Central memory CD8-positive, alpha-beta T cell (primary cell): ENCODE results near the gene ACAD9.
"Not testable (repeated sequence)": the region's sequence is repeated elsewhere in the genome, so short reads cannot be mapped to it uniquely, and the experiment has no call there.

Source experiments
- ATAC-seq: fragments of 150-1000 bp; cut with Tn5 transposase; replicated peaks from 2 replicates; pipeline ENCODE4 v1.10.0; 2022; ENCODE audit warnings: mild to moderate bottlenecking, moderate FRiP score, moderate number of reproducible peaks; ENCODE audit not compliant: poor library complexity, severe bottlenecking; ENCODE audit errors: extremely low read depth
- DNase-seq, 2 donors: peaks; one replicate each; pipeline ENCODE4 v3.0.0; 2021; ENCODE audit warnings: low spot score in 2 of 2
- H3K27ac Mint-ChIP-seq: one replicate; pipeline ENCODE4 v1.8.0; 2022; ENCODE audit warnings: low read depth, mild to moderate bottlenecking, moderate library complexity, mixed read lengths
- H3K27me3 Mint-ChIP-seq: one replicate; pipeline ENCODE4 v1.8.0; 2022; ENCODE audit warnings: mixed read lengths
- H3K36me3 Mint-ChIP-seq: one replicate; pipeline ENCODE4 v1.8.0; 2022; ENCODE audit warnings: mild to moderate bottlenecking, moderate library complexity, mixed read lengths; ENCODE audit not compliant: insufficient read depth
- H3K4me1 Mint-ChIP-seq: one replicate; pipeline ENCODE4 v1.8.0; 2022; ENCODE audit warnings: mixed read lengths
- H3K4me3 Mint-ChIP-seq: one replicate; pipeline ENCODE4 v1.8.0; 2022; ENCODE audit warnings: mild to moderate bottlenecking, moderate library complexity, mixed read lengths
- H3K9me3 Mint-ChIP-seq: one replicate; pipeline ENCODE4 v1.8.0; 2022; ENCODE audit warnings: mixed read lengths

The ACAD9 gene

DNA sequence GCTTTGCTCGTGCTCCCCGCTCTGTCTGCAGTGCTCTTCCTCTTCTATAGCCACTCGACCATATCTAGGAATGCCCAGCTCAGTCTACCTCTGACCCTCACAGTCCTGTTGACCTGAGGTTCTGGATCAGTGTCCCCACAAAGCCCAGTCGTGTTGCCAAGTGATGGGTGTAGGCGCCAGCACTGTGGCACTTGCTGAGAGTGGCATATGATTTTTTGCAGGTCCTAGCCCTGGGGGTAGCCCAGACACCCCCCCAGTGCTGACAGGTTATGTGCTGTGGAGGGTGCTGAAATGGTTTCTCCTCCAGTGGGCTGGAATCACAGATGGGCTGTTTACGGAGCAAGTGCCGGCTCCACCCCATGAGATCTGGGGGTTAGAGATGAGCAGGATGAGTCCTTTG, 32.5 kb downstream of the ACAD9 start:
- no peak for DNase-seq
- Mint-ChIP-seq H3K9me3 (no peaks in the 10 kb centered on the region), H3K27ac (no peak overlapping the region), H3K27me3 (no peaks in the 10 kb centered on the region), H3K4me1 (no peaks in the 10 kb centered on the region), H3K4me3 (no peak overlapping the region), H3K36me3 (peaks cover 13% of the 10 kb centered on the region)
- ATAC-seq: no peak

DNA sequence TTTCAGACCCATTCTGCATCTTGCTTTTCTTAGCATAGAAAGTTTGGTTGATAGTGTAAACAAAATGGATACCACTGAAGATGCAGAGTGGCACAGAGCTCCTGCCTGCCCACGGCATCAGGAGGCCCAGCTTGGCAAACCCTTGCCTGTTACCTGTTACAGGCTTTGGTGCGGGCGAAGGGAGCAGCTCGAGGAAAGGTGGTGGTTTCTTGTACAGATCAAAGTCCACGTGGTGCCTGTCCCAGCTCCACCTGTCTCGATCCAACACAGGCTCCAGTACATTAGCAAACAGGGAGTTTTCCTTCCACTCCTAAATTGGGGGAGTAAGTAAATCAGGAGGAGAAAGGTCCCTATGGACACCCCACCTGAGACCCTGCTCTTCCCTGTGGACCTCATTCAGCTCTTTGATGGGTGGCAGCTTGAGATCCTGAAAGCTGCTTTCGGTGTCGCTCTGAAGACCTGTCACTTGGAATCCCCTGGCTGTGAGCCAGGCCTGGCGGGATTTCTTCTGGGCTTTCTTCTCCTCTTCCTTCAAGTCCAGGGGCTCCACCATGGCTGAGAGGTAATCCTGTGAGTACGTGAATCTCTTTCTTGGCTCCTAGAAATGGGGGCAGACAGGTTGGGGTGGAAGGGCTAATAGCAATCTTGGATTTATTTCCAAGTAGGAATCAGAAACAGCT, 35.7 kb downstream of the ACAD9 start:
- no peaks in the 10 kb centered on the region for H3K27me3 Mint-ChIP-seq
- no peaks in the 10 kb centered on the region for H3K9me3 Mint-ChIP-seq
- H3K36me3 Mint-ChIP-seq: peaks cover 16% of the 10 kb centered on the region
- H3K27ac Mint-ChIP-seq: peak overlapping the region; percentile 51
- ATAC-seq: no peak
- no peaks in the 10 kb centered on the region for H3K4me1 Mint-ChIP-seq
- no peak overlapping the region for H3K4me3 Mint-ChIP-seq
- DNase-seq: no peak

DNA sequence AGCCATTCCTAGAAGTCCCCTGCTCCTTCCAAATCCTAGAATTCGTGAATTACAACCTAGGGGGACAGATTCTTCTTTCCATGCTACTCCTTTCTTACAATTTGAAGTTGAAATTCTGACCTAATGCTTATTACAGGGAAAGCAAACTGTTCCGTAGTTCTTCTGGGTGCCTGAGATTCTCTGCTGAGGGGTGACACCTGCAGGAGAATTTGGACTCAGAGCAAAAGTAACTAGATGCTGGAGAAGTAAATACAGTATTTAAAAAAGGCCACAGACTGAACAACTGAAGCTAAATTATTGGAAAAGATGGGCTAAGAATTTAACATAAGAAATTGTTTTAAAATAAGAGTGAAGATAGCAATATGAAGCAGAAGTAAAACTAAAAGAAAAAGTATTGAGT, 37.9 kb downstream of the ACAD9 start:
- DNase-seq (no peak), ATAC-seq (no peak)
- H3K27ac Mint-ChIP-seq: peak overlapping the region; percentile 35
- no peaks in the 10 kb centered on the region for H3K9me3 Mint-ChIP-seq
- no peaks in the 10 kb centered on the region for H3K27me3 Mint-ChIP-seq
- no peak overlapping the region for H3K4me3 Mint-ChIP-seq
- peaks cover 1% of the 10 kb centered on the region for H3K4me1 Mint-ChIP-seq
- peaks cover 10% of the 10 kb centered on the region for H3K36me3 Mint-ChIP-seq

DNA sequence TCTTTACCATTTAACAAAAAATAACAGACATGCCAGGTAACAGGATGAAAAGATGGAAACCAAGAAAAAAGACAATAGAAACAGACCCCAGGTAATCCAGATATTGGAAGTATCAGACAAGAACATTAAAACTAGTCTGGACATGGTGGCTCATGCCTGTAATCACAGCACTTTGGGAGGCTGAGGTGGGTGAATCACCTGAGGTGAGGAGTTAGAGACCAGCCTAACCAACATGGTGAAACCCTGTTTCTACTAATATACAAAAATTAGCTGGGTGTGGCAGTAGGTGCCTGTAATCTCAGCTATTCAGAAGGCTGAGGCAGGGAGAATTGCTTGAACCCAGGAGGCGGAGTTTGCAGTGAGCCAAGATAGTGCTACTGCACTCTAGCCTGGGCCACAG, 40.6 kb downstream of the ACAD9 start:
- ATAC-seq (no peak), DNase-seq (no peak)
- H3K36me3 Mint-ChIP-seq: peaks cover 5% of the 10 kb centered on the region
- no peaks in the 10 kb centered on the region for H3K27me3 Mint-ChIP-seq
- peaks cover 20% of the 10 kb centered on the region for H3K4me1 Mint-ChIP-seq
- H3K9me3 Mint-ChIP-seq: no peaks in the 10 kb centered on the region
- no peak overlapping the region for H3K27ac Mint-ChIP-seq
- H3K4me3 Mint-ChIP-seq: no peak overlapping the region

DNA sequence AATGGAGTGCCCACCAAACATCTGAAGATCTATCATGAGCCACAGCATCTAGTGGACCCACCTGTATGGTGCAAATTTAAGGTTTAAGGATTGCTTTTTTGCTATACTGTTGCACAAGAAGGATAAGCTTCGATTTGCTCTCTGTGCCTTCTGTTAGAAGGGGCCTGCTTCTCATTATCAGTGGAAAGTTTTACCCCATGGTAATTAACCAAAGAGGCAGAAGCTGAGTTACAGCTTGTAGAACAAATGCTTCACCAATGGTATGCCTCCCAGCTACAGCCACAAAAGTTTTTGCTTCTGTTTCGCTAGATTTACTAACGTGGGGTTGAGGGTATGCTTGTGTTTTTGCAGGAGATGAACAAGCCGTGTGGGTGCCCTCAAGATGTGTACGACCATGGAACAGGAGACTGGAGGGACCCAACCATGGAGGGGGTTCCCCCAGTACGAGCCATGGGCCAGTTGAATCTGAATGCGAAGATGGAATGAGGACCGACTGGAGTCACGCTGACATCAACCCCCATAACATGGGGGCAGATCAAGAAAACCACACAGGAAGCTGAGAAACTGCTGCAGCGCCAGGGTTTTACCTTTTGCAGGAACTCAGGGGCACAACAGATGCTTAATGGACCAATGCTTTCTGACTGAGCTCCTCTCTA, 43.5 kb downstream of the ACAD9 start:
- Mint-ChIP-seq H3K4me3 (peak overlapping the region; percentile 75), H3K4me1 (peaks cover 20% of the 10 kb centered on the region), H3K27me3 (no peaks in the 10 kb centered on the region), H3K9me3 (no peaks in the 10 kb centered on the region), H3K27ac (peak overlapping the region; percentile 72), H3K36me3 (no peaks in the 10 kb centered on the region)
- peak; percentile 24 to 30 for DNase-seq
- peak; percentile 72 for ATAC-seq

DNA sequence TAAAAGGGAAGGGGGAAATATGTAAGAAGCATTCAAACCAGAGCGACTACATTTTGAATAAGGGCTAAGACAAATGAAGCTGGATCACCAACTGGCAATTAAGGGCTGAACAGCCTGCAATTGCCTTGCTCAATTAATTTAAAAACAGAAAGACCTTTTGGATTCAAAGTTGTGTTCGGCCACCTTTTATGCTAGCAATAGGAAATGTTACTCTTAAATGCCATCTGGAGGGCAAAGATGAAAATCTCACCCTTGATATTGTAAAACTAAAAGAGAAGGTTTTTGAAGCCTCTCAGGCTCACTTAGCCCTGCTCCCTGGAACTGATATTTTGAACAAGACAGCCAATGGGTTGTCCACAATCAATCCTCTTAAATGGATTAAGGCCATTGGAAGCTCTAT, 44.2 kb downstream of the ACAD9 start:
- ATAC-seq: peak; percentile 61
- Mint-ChIP-seq H3K36me3 (no peaks in the 10 kb centered on the region), H3K27me3 (no peaks in the 10 kb centered on the region), H3K27ac (peak overlapping the region; percentile 72), H3K9me3 (no peaks in the 10 kb centered on the region), H3K4me3 (peak overlapping the region; percentile 75), H3K4me1 (peaks cover 20% of the 10 kb centered on the region)
- DNase-seq: no peak

DNA sequence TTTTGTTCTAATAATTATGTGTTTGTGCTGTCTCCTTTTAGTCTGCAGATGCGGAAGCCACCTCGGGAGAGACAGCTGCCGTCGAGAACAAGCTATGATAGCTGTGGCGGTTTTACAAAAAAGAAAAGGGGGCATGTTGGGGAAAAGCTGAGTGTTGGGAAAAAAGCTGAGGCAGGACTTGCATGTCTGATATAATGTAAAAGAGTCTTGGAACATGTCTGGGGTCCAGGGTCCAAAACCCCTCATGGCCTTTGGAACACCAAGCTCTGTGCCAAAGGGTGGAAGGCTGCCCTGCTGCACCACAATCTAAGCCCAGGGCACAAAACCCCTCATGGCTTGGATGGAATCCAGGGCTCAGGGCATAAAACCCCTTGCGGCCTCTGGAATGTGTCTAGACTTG, 44.6 kb downstream of the ACAD9 start:
- ATAC-seq, H3K27me3 Mint-ChIP-seq, H3K9me3 Mint-ChIP-seq, H3K36me3 Mint-ChIP-seq, DNase-seq: not testable (repeated sequence)
- Mint-ChIP-seq H3K27ac (peak overlapping the region; percentile 72), H3K4me3 (peak overlapping the region; percentile 75), H3K4me1 (peaks cover 20% of the 10 kb centered on the region)

DNA sequence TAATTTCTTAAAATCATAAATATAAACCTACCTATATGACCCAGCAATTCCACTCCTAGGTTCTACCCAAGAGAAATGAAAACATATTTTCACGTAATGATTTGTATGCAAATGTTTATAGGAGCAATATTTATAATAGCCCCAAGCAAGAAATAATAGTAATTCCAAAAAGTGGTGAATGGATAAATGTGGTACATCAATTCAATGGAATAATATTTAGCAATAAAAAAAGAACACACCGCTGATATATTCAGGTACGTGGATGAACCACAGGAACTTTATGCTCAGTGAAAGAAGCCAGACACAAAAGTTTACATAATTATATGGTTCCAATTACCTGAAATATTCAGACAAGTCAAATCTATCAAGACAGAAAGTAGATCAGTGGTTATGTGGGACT, 49.9 kb downstream of the ACAD9 start:
- DNase-seq (no peak), ATAC-seq (no peak)
- no peaks in the 10 kb centered on the region for H3K9me3 Mint-ChIP-seq

DNA sequence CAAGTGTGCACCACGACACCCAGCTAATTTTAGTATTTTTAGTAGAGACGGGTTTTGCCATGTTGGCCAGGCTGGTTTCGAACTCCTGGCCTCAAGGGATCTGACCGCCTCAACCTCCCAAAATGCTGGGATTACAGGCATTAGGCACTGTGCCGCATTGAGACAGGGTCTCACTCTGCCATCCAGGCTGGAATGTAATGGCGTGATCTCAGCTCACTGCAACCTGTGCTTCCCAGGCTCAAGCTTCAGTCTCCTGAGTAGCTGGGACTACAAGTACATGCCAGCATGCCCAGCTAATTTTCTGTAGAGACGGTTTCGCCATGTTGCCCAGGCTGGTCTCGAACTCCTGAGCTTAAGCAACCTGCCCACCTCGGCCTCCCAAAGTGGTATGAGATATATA, 51.6 kb downstream of the ACAD9 start:
- Mint-ChIP-seq H3K4me3 (no peak overlapping the region), H3K27ac (no peak overlapping the region), H3K9me3 (no peaks in the 10 kb centered on the region), H3K4me1 (no peaks in the 10 kb centered on the region), H3K36me3 (no peaks in the 10 kb centered on the region), H3K27me3 (peaks cover 39% of the 10 kb centered on the region)
- DNase-seq: no peak
- no peak for ATAC-seq

More for the DNA sequence above, 49.9 kb downstream of the ACAD9 start:
- H3K36me3 Mint-ChIP-seq: no peaks in the 10 kb centered on the region
- H3K4me3 Mint-ChIP-seq: no peak overlapping the region
- H3K4me1 Mint-ChIP-seq: no peaks in the 10 kb centered on the region
- peaks cover 39% of the 10 kb centered on the region for H3K27me3 Mint-ChIP-seq
- H3K27ac Mint-ChIP-seq: no peak overlapping the region

DNA sequence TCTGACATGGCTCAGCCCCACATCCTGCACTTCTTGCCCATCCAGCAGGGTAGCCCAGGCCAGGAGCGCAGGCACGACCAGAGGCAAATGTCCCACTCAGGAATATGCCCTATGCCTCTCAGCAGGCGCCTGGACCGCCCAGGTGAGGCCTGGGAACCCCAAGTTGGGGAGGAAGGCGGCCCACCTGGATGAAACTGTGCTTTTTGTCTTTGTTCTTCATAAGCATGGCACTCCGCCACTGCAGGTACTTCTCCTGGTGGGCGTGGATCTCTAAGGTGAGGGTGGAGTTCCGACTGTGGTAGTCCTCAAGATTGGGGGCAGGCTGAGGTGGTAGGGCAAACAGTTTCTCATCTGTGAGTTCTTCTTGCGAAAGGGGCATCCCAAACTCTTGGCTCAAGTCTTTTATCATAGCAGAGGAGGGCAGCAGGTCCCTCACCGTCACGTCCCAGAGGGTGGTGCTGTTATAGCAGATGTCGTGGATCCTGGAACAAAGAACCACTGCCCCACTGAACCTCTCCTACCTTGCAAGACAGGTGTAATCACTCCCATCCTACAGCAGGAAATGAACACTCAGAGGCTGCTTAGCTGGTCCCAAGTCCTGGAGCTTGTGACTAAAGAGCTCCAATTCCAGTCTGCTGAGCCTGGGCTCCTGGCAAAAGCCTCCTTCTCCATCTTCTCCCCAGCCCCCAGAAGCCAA, 53.2 kb downstream of the ACAD9 start:
- ATAC-seq (no peak), DNase-seq (no peak)
- Mint-ChIP-seq H3K4me3 (no peak overlapping the region), H3K9me3 (no peaks in the 10 kb centered on the region), H3K36me3 (no peaks in the 10 kb centered on the region), H3K4me1 (no peaks in the 10 kb centered on the region), H3K27ac (no peak overlapping the region), H3K27me3 (peaks cover 55% of the 10 kb centered on the region)

DNA sequence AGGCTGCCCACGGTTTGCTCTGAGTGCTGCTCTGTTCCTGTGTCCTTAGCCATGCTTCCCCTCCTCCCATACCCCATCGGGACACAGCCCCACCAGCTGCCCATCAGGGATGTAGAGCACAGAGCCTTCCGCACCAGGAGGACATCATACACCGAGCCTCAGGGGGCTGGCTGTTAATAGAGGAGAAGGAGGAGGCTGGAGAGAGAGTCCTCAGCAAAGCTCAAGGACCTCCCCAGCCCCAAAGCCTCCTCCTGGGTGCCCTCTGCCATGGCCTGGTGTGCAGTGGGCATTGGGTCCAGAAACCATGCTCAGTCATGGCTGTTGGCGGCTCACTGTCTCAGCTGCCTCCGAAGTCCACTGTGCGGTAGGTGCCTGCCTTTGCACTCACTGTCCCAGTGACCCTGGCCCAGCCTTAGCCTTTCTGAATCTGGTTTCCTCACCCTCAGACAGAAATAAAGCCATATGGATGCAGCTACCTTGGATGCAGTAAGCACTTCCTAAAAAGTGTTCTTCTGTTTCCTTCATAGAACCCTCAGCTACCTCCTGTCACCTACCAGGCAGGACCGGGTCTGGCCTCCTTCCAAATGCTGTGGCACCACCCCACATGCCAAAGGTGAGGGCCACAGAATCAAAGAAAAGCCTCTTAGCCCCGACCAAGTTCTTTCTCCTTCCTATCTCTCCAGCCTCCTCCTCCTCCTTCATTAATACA, 53.9 kb downstream of the ACAD9 start:
- DNase-seq (no peak), ATAC-seq (no peak)
- no peaks in the 10 kb centered on the region for H3K9me3 Mint-ChIP-seq
- no peak overlapping the region for H3K27ac Mint-ChIP-seq
- H3K4me3 Mint-ChIP-seq: no peak overlapping the region
- no peaks in the 10 kb centered on the region for H3K4me1 Mint-ChIP-seq
- H3K36me3 Mint-ChIP-seq: no peaks in the 10 kb centered on the region
- peaks cover 58% of the 10 kb centered on the region for H3K27me3 Mint-ChIP-seq

DNA sequence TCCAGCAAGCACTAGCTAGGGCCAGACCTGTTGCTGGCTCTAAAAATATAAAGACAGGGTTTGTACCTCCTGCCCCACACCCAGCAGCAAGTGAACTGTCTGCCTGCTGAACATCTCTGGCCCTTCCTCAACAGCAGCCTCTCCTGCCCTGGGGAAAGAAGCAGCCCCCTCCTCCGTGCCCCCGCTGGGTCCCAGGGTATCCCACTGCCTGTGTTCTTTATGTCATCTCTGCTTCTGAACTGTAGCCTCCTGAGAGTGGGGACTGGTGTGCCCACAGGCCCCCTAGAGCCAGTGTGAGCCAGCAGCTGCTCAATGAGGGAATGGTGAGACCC, 54.5 kb downstream of the ACAD9 start:
- Mint-ChIP-seq H3K4me1 (no peaks in the 10 kb centered on the region), H3K27me3 (peaks cover 58% of the 10 kb centered on the region), H3K4me3 (no peak overlapping the region), H3K36me3 (no peaks in the 10 kb centered on the region), H3K9me3 (no peaks in the 10 kb centered on the region), H3K27ac (no peak overlapping the region)
- DNase-seq (no peak), ATAC-seq (no peak)
